Measurements from ENCODE around the gene GPR89B. TPM values are rescaled to one million over a fixed set of nuclear protein-coding genes. Genes with fewer than 3 reads are reported as not detected.
A peak's percentile ranks its signal among the peaks of the same experiment; 100 is the strongest.

Gene GPR89B
- total and polyA plus RNA-seq, 9 of the 15 experiments (the other 6 are each of a cell fraction or from before 2014, with no cell fraction given): 9.3 to 39.3 (median 19.6) TPM

GRCh38 chr1:147928236-147929132 is at the start of gene GPR89B (continued):
- TF ChIP-seq NONO (IDR thresholded peaks at IDR 0.05; ENCODE audit: low read depth in 2 of 2, low read length in 1 of 2) (peak in 1 of 2 experiments; percentile 65; a peak in 1 of 4 replicates), MBD2 (IDR thresholded peaks at IDR 0.05; ENCODE audit: borderline replicate concordance, low read depth) (peak; percentile 58), VEZF1 (CRISPR knock-in tag; IDR thresholded peaks at IDR 0.05) (peak; percentile 47), RBM25 (IDR thresholded peaks at IDR 0.05; ENCODE audit: low read depth, low read length, severe bottlenecking) (peak; percentile 16), MLLT1 (IDR thresholded peaks at IDR 0.05) (peak in 1 of 2 experiments; percentile 55; a peak in 1 of 4 replicates), TAF9B (IDR thresholded peaks at IDR 0.05; ENCODE audit: partially characterized antibody) (peak; percentile 58), TFAP4 (CRISPR knock-in tag; IDR thresholded peaks at IDR 0.05; ENCODE audit: borderline replicate concordance) (peak; percentile 32; the same call in 1 of the 2 replicates), ATF1 (CRISPR knock-in tag; IDR thresholded peaks at IDR 0.05) (peak; percentile 71), ATF1 (tag; IDR thresholded peaks at IDR 0.05) (peak; percentile 70), CREB3L1 (IDR thresholded peaks at IDR 0.05; ENCODE audit: borderline replicate concordance, low read depth) (0 out of 2 replicates have a peak, but pooled peaks have one; percentile 40), THAP12 (CRISPR knock-in tag; IDR thresholded peaks at IDR 0.05) (peak; percentile 74), ZBTB17 (CRISPR knock-in tag; IDR thresholded peaks at IDR 0.05) (0 out of 2 replicates have a peak, but pooled peaks have one; percentile 31), HDAC1 (IDR thresholded peaks at IDR 0.05) (peak in 1 of 2 experiments; percentile 80; a peak in 2 of 4 replicates), C11orf30 (IDR thresholded peaks at IDR 0.05; ENCODE audit: low read depth) (peak; percentile 53; the same call in 1 of the 2 replicates), NKRF (IDR thresholded peaks at IDR 0.05; ENCODE audit: borderline replicate concordance) (peak; percentile 68; the same call in 1 of the 2 replicates)

Measured in K562 (cell line).